NCI-H2081 (cell line): ENCODE results near the gene BECN2.
"Not testable (repeated sequence)": the region's sequence is repeated elsewhere in the genome, so short reads cannot be mapped to it uniquely, and the experiment has no call there.

Experiments used
- DNase-seq, 2 experiments: peaks; one replicate each; lab custom pipeline; 2025; lab: John Stamatoyannopoulos, UW

The BECN2 gene

GRCh38 chr1:241979071-241979470, 21.5 kb downstream of the BECN2 start:
- no peak for DNase-seq

DNA sequence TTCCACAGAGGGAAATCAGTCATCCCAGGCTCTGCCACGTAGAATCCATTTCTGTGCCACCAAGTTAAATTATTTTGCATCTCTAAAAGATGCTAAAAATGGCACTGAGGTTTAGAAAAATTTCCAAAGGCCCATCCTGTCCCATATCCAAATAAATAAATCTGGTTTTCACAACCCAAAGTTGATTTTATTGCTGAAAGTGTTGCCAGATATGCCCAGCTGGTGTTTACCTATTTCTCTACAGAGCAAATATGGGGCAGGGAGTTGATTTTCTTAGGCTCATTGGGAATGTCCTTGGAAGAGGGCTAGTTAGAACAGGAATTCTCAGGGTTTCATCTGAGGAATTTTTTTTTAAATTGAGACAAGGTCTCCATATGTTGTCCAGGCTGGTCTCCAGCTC, 22.4 kb downstream of the BECN2 start:
- no peak for DNase-seq

- DNase-seq, result peak; percentile 15 to 47
Observed at GRCh38 chr1:241985787-241986186, 28.2 kb downstream of the BECN2 start.

DNA sequence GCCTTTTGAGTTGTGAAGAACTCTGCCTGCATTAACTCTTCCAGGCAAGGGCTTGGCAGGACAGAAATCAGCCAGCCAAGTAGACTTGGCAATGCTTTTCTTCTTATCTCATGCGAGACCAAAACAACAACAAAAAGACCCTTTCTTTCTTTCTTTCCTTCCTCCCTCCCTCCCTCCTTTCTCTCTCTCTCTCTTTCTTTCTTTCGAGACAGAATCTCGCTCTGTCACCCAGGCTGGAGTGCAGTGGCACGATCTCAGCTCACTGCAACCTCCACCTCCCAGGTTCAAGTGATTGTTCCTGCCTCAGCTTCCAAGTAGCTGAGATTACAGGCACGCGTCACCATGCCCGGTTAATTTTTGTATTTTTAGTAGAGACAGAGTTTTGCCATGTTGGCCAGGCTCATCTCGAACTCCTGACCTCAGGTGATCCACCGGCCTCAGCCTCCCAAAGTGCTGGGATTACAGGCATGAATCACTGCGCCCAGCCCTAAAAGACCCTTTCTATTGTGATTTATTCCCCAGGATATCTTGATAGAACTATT, 30.9 kb downstream of the BECN2 start:
- DNase-seq, result not testable (repeated sequence)

GRCh38 chr1:241990040-241990439, 32.5 kb downstream of the BECN2 start:
- no peak for DNase-seq

DNA sequence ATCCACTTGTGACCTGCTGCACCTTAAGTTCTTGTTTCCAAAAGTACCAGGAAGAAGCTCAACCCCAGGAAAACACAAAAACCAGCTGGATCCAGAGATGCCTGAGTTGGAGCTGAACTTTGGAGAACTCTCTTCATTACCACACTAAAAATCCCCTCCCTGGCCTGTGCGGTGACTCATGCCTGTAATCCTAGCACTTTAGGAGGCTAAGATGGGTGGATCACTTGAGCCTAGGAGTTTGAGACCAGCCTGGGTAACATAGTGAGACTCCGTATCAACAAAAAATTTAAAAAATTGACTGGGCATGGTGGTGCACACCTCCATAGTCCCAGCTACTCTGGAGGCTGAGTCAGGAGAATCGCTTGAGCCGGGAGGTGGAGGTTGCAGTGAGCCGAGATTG, 35.2 kb downstream of the BECN2 start:
- no peak for DNase-seq

DNA sequence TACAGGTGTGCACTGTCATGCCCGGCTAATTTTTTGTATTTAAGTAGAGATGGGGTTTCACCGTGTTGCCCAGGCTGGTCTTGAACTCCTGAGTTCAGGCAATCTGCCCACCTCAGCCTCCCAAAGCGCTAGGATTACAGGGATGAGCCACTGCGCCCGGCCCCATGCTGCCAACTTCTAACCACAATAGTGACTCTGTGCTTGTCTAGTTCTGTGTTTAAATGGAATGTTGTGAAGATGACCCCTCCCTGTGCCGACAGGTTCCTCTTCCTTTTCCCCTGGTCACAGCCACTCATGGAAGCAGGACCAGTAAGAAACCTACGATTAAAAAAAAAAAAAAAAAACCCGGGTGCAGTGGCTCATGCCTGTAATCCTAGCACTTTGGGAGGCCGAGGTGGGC, 36.6 kb downstream of the BECN2 start:
- no peak for DNase-seq

DNA sequence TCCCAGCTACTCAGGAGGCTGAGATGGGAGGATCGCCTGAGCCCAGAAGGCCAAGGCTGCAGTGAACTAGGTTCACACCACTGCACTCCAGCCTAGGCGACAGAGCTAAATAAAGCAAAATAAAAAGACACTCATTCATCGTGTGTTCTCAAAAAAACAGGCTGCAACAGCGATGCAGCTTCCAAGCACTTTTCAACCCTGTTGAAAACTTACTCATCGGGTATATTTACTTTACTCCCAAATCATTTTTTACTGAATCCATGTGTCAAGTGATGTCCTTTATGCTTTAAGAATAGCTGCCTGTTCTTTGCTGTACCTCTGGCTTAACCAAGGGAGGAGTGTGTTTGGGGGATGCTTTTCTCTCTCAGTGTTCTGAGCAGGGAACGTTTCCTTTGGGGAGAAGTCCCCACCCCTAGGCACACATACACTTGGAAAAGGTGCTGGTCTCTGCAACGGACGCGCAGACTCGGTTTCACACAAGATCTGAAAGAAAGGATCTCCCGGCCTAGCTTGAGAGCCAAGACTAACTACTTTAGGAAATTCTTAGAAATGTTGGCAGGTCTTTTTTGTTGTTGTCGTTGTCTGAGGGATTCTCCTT, 39.9 kb downstream of the BECN2 start:
- no peak for DNase-seq

GRCh38 chr1:241998412-241998921, 40.9 kb downstream of the BECN2 start:
- DNase-seq, result no peak

DNA sequence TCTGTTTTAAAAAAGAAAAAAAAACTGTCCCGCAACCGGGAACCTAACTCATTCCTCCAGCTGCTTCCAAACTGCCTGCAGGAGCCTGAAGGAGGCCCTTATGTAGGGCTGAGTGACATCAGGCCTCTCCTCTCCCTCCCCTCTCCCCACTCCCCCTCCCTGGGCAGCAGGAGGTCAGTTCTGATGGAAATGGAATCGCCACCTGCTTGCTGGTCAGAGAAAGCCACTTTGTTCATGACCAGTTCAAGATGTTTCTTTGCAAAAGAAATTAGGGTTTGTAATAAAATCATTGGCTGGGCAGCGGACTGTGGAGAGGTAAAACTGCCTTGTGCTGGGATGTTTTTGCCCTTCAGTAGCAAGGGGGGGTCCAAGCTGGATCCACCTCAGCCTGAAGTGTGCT, 41.5 kb downstream of the BECN2 start, which contains the start of gene MAP1LC3C:
MAP1LC3C (minus strand) TSS at position 73 of the 400 bp plus-strand sequence. CDS start 90 bp downstream, outside the sequence.
- DNase-seq, result no peak

DNA sequence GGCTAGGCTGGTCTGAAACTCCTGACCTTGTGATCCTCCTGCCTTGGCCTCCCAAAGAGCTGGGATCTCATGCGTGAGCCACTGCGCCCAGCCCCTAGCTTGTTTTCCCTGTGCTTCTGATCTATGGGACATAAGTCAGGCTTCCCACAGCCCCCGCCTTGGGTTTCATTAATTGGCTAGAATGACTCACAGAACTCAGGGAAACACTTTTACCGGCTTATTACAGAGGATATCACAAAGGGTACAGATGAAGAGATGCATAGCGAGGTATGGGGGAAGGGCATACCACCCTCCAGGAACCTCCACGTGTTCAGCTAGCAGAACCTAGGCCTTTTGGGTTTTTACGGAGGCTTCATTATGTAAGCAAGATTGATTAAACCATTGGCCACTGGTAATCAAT, 42.9 kb downstream of the BECN2 start:
- DNase-seq, result no peak

- DNase-seq, result no peak
Observed at GRCh38 chr1:242002072-242002471, 44.5 kb downstream of the BECN2 start.

DNA sequence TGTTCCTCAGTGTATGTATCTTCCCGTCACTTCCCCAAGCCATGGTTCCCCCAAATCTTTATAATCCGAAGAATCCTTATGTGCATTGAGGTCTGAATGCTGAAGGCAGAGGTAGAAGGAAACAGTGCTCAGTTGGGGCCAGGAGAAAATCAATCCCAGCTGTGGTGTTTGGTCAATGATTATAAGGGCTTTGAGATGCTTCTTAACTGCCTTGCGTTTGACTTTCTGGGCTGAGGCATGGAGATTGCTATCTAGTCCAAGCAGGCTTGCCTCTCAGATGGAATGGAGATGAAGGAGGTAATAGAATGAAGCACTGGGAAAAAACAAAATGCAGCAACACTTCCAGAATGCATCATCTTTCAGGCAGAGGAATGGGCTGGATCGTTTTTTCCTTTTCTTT, 44.9 kb downstream of the BECN2 start:
- DNase-seq, result no peak

DNA sequence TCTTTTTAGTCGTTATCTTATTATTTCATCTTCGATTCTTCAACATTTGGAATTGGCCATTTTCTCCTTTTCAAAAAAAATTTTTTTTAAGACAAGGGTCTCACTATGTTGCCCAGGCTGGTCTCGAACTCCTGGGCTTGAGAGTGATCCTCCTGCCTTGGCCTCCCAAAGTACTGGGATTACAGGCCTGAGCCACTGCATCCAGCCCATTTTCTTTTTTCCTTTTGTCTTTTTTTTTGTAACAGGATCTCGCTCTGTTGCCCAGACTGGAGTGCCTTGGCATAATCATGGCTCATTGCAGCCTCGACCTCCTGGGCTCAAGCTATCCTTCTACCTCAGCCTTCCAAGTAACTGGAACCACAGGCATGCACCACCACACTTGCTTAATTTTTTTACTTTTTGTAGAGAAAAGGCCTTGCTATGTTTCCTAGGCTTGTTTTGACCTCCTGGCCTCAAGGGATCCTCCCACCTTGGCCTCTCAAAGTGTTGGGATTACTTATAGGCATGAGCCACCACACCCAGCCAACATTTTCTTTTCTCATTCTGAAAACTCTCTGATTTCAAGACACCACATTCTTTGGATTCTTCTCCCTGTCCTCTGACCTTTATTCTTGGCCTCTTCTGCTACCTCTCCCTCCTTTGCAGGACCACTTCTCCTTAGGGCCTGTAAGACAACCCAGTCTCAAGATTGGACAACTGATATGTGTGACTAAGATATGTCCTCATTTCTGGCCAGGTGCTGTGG, 47.4 kb downstream of the BECN2 start:
- DNase-seq, result no peak

- DNase-seq, result no peak
Observed at GRCh38 chr1:242005866-242006535, 48.4 kb downstream of the BECN2 start.

DNA sequence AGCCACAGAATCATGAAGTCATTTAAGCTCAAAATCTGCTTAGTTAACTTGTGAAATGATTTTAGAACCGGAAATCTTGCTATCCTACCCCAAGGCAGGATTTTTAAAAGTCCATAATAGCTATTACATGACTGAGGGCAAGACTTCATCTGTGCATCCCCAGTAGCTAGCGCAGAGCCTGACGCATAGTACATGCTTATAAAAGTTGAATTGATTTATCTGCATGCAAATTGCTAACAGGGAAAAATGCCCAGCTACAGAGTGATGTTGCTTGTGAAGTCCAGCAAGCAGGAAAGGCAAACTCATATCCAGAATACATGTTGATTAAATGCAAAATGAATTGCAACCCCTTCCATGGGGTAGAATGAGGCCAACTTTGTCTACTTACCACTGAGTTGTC, 49.4 kb downstream of the BECN2 start:
- no peak for DNase-seq
